ENCODE measurements around the gene KCNJ4.
"Not testable (repeated sequence)": the region's sequence is repeated elsewhere in the genome, so short reads cannot be mapped to it uniquely, and the experiment has no call there.

The KCNJ4 gene

DNA sequence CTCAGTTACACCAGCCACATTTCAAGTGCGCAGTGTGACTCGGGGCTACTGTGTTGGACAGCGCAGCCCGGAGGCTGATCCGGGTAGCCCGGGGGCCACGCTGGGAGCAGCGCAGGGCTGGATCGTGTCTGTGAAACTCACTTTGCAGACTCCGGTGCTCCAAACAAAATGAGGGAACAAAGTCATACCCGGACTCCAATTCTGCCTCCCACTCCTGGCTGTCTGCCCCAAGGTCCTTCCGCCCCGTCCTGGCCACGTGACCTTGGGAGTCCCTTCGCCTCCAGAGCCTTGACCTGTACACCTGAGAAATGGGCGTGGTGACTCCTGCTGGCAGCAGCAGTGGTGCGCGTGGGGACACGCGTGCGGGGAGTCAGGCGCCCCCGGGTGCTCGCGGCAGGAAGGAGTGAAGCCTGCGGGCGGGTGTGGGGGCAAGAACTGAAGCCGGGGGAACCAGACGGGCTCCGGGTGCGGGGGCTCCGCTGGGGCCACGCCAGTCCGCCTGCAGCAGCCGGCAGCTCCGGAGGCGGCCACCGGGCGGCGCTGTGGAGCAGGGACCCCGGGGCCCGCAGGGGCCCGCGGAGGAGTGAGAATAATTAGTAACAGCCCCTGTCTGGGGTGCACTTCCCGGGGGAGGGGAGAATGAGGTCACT, 42.4 kb downstream of the KCNJ4 start:
- no peak for DNase-seq (ENCODE audit: low read depth)

- no peak for DNase-seq (ENCODE audit: low read depth)
Observed at GRCh38 chr22:38411016-38411415, 44.0 kb downstream of the KCNJ4 start.

DNA sequence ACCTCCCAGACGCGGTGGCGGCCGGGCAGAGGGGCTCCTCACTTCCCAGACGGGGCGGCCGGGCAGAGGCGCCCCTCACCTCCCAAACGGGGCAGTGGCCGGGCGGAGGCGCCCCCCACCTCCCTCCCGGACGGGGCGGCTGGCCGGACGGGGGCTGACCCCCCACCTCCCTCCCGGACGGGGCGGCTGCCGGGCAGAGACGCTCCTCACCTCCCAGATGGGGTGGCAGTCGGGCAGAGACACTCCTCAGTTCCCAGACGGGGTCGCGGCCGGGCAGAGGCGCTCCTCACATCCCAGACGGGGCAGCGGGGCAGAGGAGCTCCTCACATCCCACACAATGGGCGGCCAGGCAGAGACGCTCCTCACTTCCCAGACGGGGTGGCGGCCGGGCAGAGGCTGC, 45.1 kb downstream of the KCNJ4 start:
- DNase-seq (ENCODE audit: low read depth), result not testable (repeated sequence)

- DNase-seq (ENCODE audit: low read depth), result no peak
Observed at GRCh38 chr22:38406617-38407016, 48.4 kb downstream of the KCNJ4 start.

GRCh38 chr22:38404419-38404818, 50.6 kb downstream of the KCNJ4 start:
- DNase-seq (ENCODE audit: low read depth), result no peak

- no peak for DNase-seq (ENCODE audit: low read depth)
Observed at GRCh38 chr22:38403812-38404211, 51.2 kb downstream of the KCNJ4 start.

- no peak for DNase-seq (ENCODE audit: low read depth)
Observed at GRCh38 chr22:38402204-38402603, 52.8 kb downstream of the KCNJ4 start.

DNA sequence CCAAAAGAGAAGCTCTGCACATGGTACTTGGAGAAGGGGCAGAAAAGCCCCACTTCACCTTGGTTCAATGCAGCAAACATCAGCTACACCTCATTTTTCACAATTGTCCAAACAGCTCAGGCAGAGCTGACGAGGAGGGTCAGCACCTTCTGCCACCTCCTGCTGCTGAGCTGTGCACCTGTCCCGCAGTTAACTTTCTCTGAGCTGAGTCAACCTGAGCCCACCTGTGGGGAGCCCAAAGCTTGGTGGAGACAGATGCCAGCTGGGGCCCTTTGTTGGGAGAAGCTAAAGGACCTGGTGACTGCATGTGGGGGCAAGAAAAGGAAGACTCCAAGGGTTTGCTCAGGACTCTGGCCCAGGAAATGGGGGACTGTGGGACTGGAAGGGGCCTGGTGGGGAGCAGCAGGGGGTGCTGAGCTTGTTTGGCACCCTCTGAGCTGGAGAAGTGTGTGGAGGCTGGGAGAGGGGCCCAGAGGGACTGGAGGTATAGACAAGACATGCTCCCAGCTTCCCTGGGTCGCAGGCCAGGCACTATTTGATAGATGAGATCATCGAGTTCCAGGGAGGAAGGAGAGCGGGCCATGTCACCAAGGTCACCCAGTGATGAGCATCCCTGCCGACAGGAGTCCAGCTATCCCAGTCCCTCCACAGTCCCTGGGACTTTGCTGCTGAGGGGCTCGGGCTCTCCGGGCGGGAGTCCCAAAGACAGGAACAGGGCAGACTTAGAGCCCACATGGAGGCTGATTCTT, 53.5 kb downstream of the KCNJ4 start:
- no peak for DNase-seq (ENCODE audit: low read depth)

- not testable (repeated sequence) for DNase-seq (ENCODE audit: low read depth)
Observed at GRCh38 chr22:38400256-38400655, 54.7 kb downstream of the KCNJ4 start.

DNA sequence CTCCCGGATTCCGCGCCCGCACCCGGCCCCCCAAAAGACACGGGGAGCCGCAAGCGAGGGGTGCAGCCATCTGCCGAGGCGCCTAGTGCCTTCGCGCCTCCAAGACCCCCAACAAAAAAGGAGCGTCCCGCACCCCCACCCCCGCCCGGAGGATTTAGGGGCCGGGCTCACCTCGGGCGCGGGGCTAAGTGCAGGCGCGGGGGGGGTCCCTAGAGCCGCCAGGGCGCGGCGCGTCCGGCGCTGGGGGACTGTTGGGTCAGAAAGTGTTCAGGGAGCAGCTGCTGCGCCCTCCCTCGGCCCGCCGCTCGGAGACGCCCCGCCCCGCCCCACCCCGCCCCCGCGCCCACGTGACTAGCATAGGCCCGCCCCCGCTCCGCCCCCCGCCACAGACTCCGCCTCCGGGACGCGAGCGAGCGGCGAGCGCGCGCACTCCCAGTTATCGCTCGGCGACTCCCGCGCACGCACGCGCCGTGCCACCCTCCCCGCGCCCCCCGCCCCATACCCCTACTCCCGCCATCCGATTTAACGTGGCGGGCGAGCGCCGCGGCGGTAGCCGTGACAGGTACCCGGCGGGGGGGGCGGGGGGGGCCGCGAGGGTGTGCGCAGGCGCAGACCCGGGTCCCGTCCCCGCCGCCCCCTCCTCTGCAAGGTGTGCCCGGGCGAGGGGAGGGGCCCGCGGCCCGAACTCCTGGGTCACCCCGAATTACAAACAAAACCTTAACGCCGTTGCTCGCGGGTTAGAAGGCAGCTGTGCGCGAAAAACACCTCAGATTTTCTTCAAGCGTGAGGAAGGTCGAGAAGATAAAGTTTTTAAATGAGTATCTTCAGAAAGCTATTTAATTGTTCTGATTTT, 56.2 kb downstream of the KCNJ4 start:
- peak; percentile 23 for DNase-seq (ENCODE audit: low read depth)

DNA sequence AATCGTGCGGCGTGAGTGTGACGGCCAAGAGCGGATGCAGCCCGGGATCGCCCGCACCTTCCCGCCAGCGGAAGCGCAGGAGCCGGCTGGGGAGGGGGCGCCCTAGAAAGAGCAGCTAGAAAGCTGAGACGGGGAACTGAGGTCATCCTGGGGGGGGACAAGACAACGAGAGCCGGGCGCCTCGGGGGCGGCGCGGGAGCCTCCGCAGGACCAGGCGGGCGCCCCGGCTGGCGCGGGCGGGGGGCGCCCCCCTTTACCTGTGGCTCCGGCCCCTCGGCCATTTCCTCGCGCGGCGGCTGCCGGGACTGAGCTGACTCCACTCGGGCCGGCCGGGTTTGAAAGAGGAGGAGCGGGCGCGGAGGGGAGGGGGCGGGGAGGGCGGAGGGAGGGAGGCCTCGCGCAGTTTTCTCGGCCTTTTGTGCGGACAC, 56.8 kb downstream of the KCNJ4 start:
- DNase-seq (ENCODE audit: low read depth), result not testable (repeated sequence)

GRCh38 chr22:38397189-38398085, 57.6 kb downstream of the KCNJ4 start:
- DNase-seq (ENCODE audit: low read depth), result peak; percentile 31

- DNase-seq (ENCODE audit: low read depth), result not testable (repeated sequence)
Observed at GRCh38 chr22:38396440-38397069, 58.4 kb downstream of the KCNJ4 start.

GRCh38 chr22:38395944-38396343, 59.1 kb downstream of the KCNJ4 start:
- DNase-seq (ENCODE audit: low read depth), result not testable (repeated sequence)

GRCh38 chr22:38394929-38395624, 59.9 kb downstream of the KCNJ4 start:
- not testable (repeated sequence) for DNase-seq (ENCODE audit: low read depth)

- DNase-seq (ENCODE audit: low read depth), result not testable (repeated sequence)
Observed at GRCh38 chr22:38389428-38389818, 65.6 kb downstream of the KCNJ4 start.

GRCh38 chr22:38388506-38389427, 66.2 kb downstream of the KCNJ4 start:
- DNase-seq (ENCODE audit: low read depth), result not testable (repeated sequence)

- not testable (repeated sequence) for DNase-seq (ENCODE audit: low read depth)
Observed at GRCh38 chr22:38386918-38387317, 68.1 kb downstream of the KCNJ4 start.

GRCh38 chr22:38383417-38383816, 71.6 kb downstream of the KCNJ4 start:
- DNase-seq (ENCODE audit: low read depth), result no peak

Measured in fibroblast of the conjunctiva (primary cell).